H1 (cell line): ENCODE results near the gene CYP27B1. TPM values are rescaled to one million over a fixed set of nuclear protein-coding genes. Genes with fewer than 3 reads are reported as not detected.

Experiments
- CTCF ChIA-PET: fragments of 300-600 bp; sonication (Branson Sonifier 250); formaldehyde crosslinking; loops from one replicate; lab custom pipeline; 2021; ENCODE audit not compliant: partially characterized antibody; lab: Charles Lee
- POLR2A ChIA-PET: fragments of 300-600 bp; sonication (Branson Sonifier 250); formaldehyde crosslinking; loops from one replicate; lab custom pipeline; 2021; ENCODE audit warnings: inconsistent platforms; ENCODE audit not compliant: partially characterized antibody; lab: Charles Lee
- DNase-seq, 2 experiments: peaks; one replicate each; pipeline versions ENCODE4 v3.0.0 to v3.0.0-alpha.2; 2010 to 2022; ENCODE audit warnings: low spot score in 2 of 2, low read depth in 1 of 2, mixed read lengths in 1 of 2
- FAIRE-seq: peaks from 2 replicates; lab custom pipeline; 2011; peaks lifted over from hg19 to GRCh38; lab: Jason Lieb, UNC
- H2AFZ ChIP-seq: 2 replicates; pipeline ENCODE4 v1.8.1; 2012; ENCODE audit warnings: low read length, inconsistent platforms
- H2AK5ac ChIP-seq: 2 replicates; pipeline ENCODE4 v1.6.1; 2013; ENCODE audit warnings: low read depth, low read length
- H2BK120ac ChIP-seq: replicated peaks from 2 replicates; pipeline ENCODE3; 2013; ENCODE audit warnings: low read depth, low read length, inconsistent platforms
- H2BK12ac ChIP-seq: 2 replicates; pipeline ENCODE4 v1.6.1; 2013; ENCODE audit warnings: low read depth, low read length
- H2BK15ac ChIP-seq: 2 replicates; pipeline ENCODE4 v1.6.1; 2013; ENCODE audit warnings: low read length
- H2BK20ac ChIP-seq: 2 replicates; pipeline ENCODE4 v1.6.1; 2013; ENCODE audit warnings: low read length
- H2BK5ac ChIP-seq: 2 replicates; pipeline ENCODE4 v1.6.1; 2013; ENCODE audit warnings: low read depth, low read length
- H3K14ac ChIP-seq: 2 replicates; pipeline ENCODE4 v1.6.1; 2013; ENCODE audit warnings: inconsistent platforms; ENCODE audit not compliant: insufficient read length
- H3K18ac ChIP-seq: 2 replicates; pipeline ENCODE4 v1.6.1; 2013; ENCODE audit warnings: low read length; ENCODE audit errors: extremely low read depth
- H3K23ac ChIP-seq: 2 replicates; pipeline ENCODE4 v1.6.1; 2013; ENCODE audit warnings: inconsistent platforms; ENCODE audit not compliant: insufficient read length
- H3K23me2 ChIP-seq: 2 replicates; pipeline ENCODE4 v1.6.1; 2013; ENCODE audit warnings: low read depth, low read length
- H3K27ac ChIP-seq: 2 replicates; pipeline ENCODE4 v1.6.1; 2011; ENCODE audit warnings: low read depth, low read length, inconsistent platforms
- H3K27me3 ChIP-seq, 4 experiments: replicated peaks in 1 of 4; 1 replicate in 1 of 4; 2 replicates in 3 of 4; pipeline versions ENCODE4 v1.6.1 to v1.8.1; 2011 to 2013; ENCODE audit warnings: low read length in 3 of 4, mild to moderate bottlenecking in 3 of 4, inconsistent platforms in 2 of 4, mixed read lengths in 2 of 4, moderate library complexity in 1 of 4; ENCODE audit not compliant: control insufficient read depth in 3 of 4, insufficient read depth in 3 of 4; ENCODE audit errors: extremely low read depth in 1 of 4
- H3K36me3 ChIP-seq, 4 experiments: 2 replicates each; pipeline versions ENCODE4 v1.6.1 to v1.8.1; 2011 to 2013; ENCODE audit warnings: mild to moderate bottlenecking in 4 of 4, low read length in 3 of 4, moderate library complexity in 2 of 4, control low read depth in 1 of 4, inconsistent platforms in 1 of 4; ENCODE audit not compliant: insufficient read depth in 4 of 4, control insufficient read depth in 2 of 4
- H3K4ac ChIP-seq: replicated peaks from 2 replicates; pipeline ENCODE3; 2013; ENCODE audit warnings: low read length, low read depth, mixed read lengths, inconsistent platforms; ENCODE audit not compliant: insufficient read length
- H3K4me1 ChIP-seq, 4 experiments: replicated peaks in 1 of 4; 1 replicate in 1 of 4; 2 replicates in 3 of 4; pipeline versions ENCODE4 v1.6.1 to v1.8.1; 2011 to 2013; ENCODE audit warnings: low read length in 3 of 4, inconsistent platforms in 2 of 4, mixed read lengths in 1 of 4; ENCODE audit not compliant: insufficient read depth in 4 of 4, control insufficient read depth in 3 of 4
- H3K4me2 ChIP-seq, 2 experiments: 2 replicates each; pipeline versions ENCODE4 v1.6.1 to v1.8.1; 2011 to 2013; ENCODE audit warnings: low read depth in 2 of 2, low read length in 2 of 2, control low read depth in 1 of 2, inconsistent platforms in 1 of 2, mild to moderate bottlenecking in 1 of 2; ENCODE audit not compliant: insufficient read depth in 1 of 2
- H3K4me3 ChIP-seq, 4 experiments: fragments of 200-600, 300-600 bp in 1 of 4; sonication (generic), shearing (Covaris generic), sonication (Bioruptor Twin) in 1 of 4; 2 replicates each; pipeline versions ENCODE4 v1.5.1 to v1.8.1; 2011 to 2016; ENCODE audit warnings: low read length in 4 of 4, low read depth in 3 of 4, control low read depth in 2 of 4, inconsistent platforms in 2 of 4, mild to moderate bottlenecking in 2 of 4, mixed read lengths in 1 of 4, moderate library complexity in 1 of 4; ENCODE audit not compliant: insufficient read depth in 2 of 4; ENCODE audit errors: extremely low read depth in 1 of 4
- H3K56ac ChIP-seq: replicated peaks from 2 replicates; pipeline ENCODE3; 2013; ENCODE audit warnings: low read depth, mild to moderate bottlenecking, mixed read lengths, low read length, inconsistent platforms; ENCODE audit not compliant: insufficient read length
- H3K79me1 ChIP-seq: 2 replicates; pipeline ENCODE4 v1.6.1; 2013; ENCODE audit warnings: low read depth, low read length, control low read depth
- H3K79me2 ChIP-seq, 2 experiments: 2 replicates each; pipeline versions ENCODE4 v1.6.1 to v1.8.1; 2012 to 2013; ENCODE audit warnings: low read length in 2 of 2, mild to moderate bottlenecking in 2 of 2, inconsistent platforms in 1 of 2; ENCODE audit not compliant: insufficient read depth in 2 of 2, control insufficient read depth in 1 of 2
- H3K9ac ChIP-seq, 4 experiments: replicated peaks in 1 of 4; 1 replicate in 1 of 4; 2 replicates in 3 of 4; pipeline versions ENCODE4 v1.6.1 to v1.8.1; 2011 to 2013; ENCODE audit warnings: low read depth in 3 of 4, low read length in 3 of 4, control low read depth in 2 of 4, mild to moderate bottlenecking in 2 of 4, moderate library complexity in 2 of 4, inconsistent platforms in 1 of 4; ENCODE audit errors: extremely low read depth in 1 of 4
- H3K9me3 ChIP-seq, 2 experiments: 2 replicates each; pipeline versions ENCODE4 v1.6.1 to v1.8.1; 2012 to 2013; ENCODE audit warnings: mild to moderate bottlenecking in 2 of 2, moderate library complexity in 2 of 2, control low read depth in 1 of 2, inconsistent platforms in 1 of 2, low read depth in 1 of 2, low read length in 1 of 2, mixed read lengths in 1 of 2; ENCODE audit not compliant: insufficient read depth in 2 of 2
- H4K20me1 ChIP-seq, 2 experiments: replicated peaks in 1 of 2; 2 replicates each; pipeline versions ENCODE3 to v1.8.1; 2011 to 2013; ENCODE audit warnings: inconsistent platforms in 2 of 2, low read length in 2 of 2, mild to moderate bottlenecking in 1 of 2; ENCODE audit not compliant: insufficient read depth in 2 of 2, control insufficient read depth in 1 of 2
- H4K5ac ChIP-seq: 2 replicates; pipeline ENCODE4 v1.6.1; 2013; ENCODE audit warnings: low read length, low read depth, mixed read lengths, inconsistent platforms; ENCODE audit not compliant: insufficient read length
- H4K8ac ChIP-seq: 2 replicates; pipeline ENCODE4 v1.8.0; 2013; ENCODE audit warnings: mild to moderate bottlenecking, moderate library complexity, low read length, inconsistent platforms; ENCODE audit not compliant: insufficient read depth; ENCODE audit errors: extremely low read depth
- H4K91ac ChIP-seq: replicated peaks from 2 replicates; pipeline ENCODE3; 2013; ENCODE audit warnings: low read length, mixed read lengths, inconsistent platforms; ENCODE audit not compliant: insufficient read length
- WGBS, 2 experiments: shearing (Covaris generic) in 1 of 2; methylation state at CpG; one replicate each; pipeline versions ENCODE4 v1.1.6 to v1.1.7; 2013 to 2015; ENCODE audit warnings: low lambda C conversion rate in 2 of 2, mixed read lengths in 2 of 2, inconsistent platforms in 1 of 2, low coverage in 1 of 2, missing lambda C conversion rate in 1 of 2; ENCODE audit not compliant: insufficient replicate concordance in 2 of 2, insufficient coverage in 1 of 2, insufficient read length in 1 of 2; ENCODE audit errors: extremely low coverage in 1 of 2, missing lambda C conversion rate in 1 of 2; 5-methylcytosine and 5-hydroxymethylcytosine counted together
- polyA plus RNA-seq, 7 experiments: library from polyadenylated mRNA; depleted of rRNA in 3 of 7; stranded (reverse) in 5 of 7; unstranded in 2 of 7; fragments of >200 nt in 5 of 7; fragments of 200-250 nt in 2 of 7; gene quantifications; 1 replicate in 5 of 7; 2 replicates in 1 of 7; 4 replicates in 1 of 7; pipeline versions ENCODE4 v1.2.1 to v1.2.3, GENCODE V29; 2011 to 2013; ENCODE audit warnings: missing spikeins in 2 of 7, mixed read lengths in 2 of 7
- total RNA-seq: library from RNA; stranded (reverse); fragmentation: NEBNext Ultra II Directional; extraction: Animal tissue kit (Norgen Biotek cat#: 25700); gene quantifications from 2 replicates; pipeline ENCODE4 v1.2.1, GENCODE V29; 2021

CYP27B1 gene
- total and polyA plus RNA-seq, 2 of the 8 experiments (the other 6 are each of a cell fraction or from before 2014, with no cell fraction given), result 2.9 to 3.3 TPM

DNA sequence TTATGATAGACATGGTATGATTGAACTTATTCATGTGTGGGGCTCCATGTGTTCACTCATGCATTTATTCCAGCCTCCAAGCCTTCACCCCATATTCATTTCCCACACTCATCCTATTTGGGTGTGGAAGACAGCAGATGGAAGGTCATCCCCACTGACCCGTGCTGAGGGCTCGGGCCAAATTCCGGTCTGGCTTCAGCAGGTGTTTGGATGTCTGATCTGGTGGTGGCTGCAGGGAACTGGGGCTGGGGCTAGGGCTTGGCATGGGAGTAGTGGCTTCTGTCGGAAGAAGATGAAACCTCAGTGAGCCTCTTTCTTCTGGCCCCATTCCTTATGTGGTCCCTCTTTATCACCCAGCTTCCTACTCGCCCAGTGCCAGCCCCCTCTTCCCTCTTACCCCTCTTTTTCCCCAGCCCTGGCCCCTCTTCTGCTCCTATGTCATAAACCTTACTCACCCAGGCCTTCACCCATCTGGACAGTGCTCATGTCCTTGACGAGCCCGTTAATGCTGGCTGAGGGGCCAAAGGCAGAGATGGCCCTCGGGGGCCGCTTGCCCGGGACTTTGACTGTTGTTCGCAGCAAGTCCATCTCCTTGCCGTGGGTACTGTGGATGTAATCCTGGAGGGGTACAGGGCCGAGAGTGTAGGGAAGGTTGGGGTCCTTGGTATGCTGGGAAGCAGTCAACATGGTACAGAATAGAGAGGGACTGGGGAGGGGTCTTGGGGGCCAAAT, 36.4 kb downstream of the CYP27B1 start:
- Histone ChIP-seq H3K23me2 (peaks cover 12% of the 10 kb centered on the region; the same call in 1 of the 2 replicates), H3K4me1 (peaks cover 4 to 25% (median 15%) of the 10 kb centered on the region in 4 experiments; a peak in 6 of 7 replicates), H2BK20ac (no peak overlapping the region), H3K56ac (no peak overlapping the region), H3K9ac (no peak overlapping the region), H3K4ac (no peak overlapping the region), H3K27ac (no peak overlapping the region), H3K18ac (no peak overlapping the region), H2AFZ (no peak overlapping the region), H3K9me3 (no peaks in the 10 kb centered on the region), H3K4me3 (no peak overlapping the region), H3K27me3 (peaks cover 34 to 94% (median 79%) of the 10 kb centered on the region in 4 experiments), H3K79me1 (no peaks in the 10 kb centered on the region), H3K79me2 (no peaks in the 10 kb centered on the region), H2AK5ac (no peak overlapping the region), H4K5ac (no peak overlapping the region), H4K20me1 (peaks cover 2 to 14% of the 10 kb centered on the region in 2 experiments), H4K8ac (no peak overlapping the region), H2BK120ac (no peak overlapping the region), H3K23ac (no peak overlapping the region), H3K36me3 (no peaks in the 10 kb centered on the region), H2BK12ac (no peak overlapping the region), H3K14ac (no peak overlapping the region), H2BK5ac (no peak overlapping the region), H4K91ac (no peak overlapping the region), H2BK15ac (no peak overlapping the region), H3K4me2 (no peak overlapping the region)
- 91% methylated on average over 13 of the region's 13 CpGs; no CpG with 5 or more reads in 1 of the 2 experiments for WGBS, 2 experiments
- ChIA-PET CTCF (interaction anchor here (1.2 to 2.3 kb wide), 2 partner anchors 98 to 148 kb away, joined by 3 to 9 read pairs; no protein-coding TSS in a partner anchor), POLR2A (interaction anchor here (1.1 to 3.4 kb wide), 2 partner anchors 15 to 88 kb away, joined by 3 to 10 read pairs; partner anchors contain the start of gene TSPAN31)
- FAIRE-seq (no peak), DNase-seq (no peak)
